ENCODE measurements around the gene ERC2.

ERC2 gene

DNA sequence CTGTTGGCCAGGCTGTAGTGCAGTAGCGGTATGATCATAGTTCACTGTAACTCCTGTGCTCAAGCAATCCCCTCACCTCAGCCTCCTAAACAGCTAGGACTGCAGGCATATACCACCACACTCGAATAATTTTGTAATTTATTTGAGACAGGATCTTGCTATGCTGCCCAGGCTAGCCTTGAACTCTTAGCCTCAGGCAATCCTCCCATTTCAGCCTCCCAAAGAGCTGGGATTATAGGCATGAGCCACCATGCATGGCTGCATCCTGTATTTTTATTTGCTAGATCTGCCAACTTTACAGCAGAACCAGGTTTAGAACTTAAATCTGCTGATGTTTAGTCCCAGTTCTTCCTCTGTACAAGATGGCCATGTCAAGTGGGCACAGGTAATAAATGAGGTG lies 69.6 kb downstream of the ERC2 start:
- Histone ChIP-seq H3K4me1 (ENCODE audit: control insufficient read depth, low read depth, low read length) (peaks cover 12% of the 10 kb centered on the region), H3K27ac (ENCODE audit: low read length) (no peak overlapping the region), H3K4me3 (ENCODE audit: low read length) (no peak overlapping the region), H3K27me3 (ENCODE audit: control insufficient read depth, insufficient read depth, low read length) (no peaks in the 10 kb centered on the region), H3K9me3 (ENCODE audit: control insufficient read depth, low read depth, low read length) (no peaks in the 10 kb centered on the region), H3K9ac (ENCODE audit: low read length) (no peak overlapping the region), H3K36me3 (ENCODE audit: control insufficient read depth, low read depth, low read length) (no peaks in the 10 kb centered on the region)

DNA sequence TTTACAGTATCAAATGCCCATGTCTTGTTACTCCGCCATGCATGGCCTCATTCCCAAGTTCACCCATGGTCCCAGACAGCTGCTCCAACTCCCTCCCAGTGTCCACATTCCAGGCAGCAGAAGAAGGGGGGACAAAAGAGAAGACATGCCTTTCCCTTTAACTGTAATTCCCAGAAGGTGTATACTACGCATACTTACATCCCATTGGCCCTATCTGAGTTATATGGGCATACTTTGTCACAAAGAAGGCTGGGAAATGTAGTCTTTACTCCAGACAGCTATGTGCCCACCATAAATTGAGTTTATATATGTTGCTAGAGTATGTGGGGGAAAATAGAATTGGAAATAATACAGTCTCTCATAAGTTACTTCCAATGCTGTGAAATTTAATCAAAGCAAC lies 70.5 kb downstream of the ERC2 start:
- H3K4me1 ChIP-seq (ENCODE audit: control insufficient read depth, low read depth, low read length): peaks cover 12% of the 10 kb centered on the region
- H3K36me3 ChIP-seq (ENCODE audit: control insufficient read depth, low read depth, low read length): no peaks in the 10 kb centered on the region
- H3K9me3 ChIP-seq (ENCODE audit: control insufficient read depth, low read depth, low read length): no peaks in the 10 kb centered on the region
- no peaks in the 10 kb centered on the region for H3K27me3 ChIP-seq (ENCODE audit: control insufficient read depth, insufficient read depth, low read length)
- H3K27ac ChIP-seq (ENCODE audit: low read length): no peak overlapping the region
- no peak overlapping the region for H3K9ac ChIP-seq (ENCODE audit: low read length)
- H3K4me3 ChIP-seq (ENCODE audit: low read length): no peak overlapping the region

- Histone ChIP-seq H3K9ac (ENCODE audit: low read length) (no peak overlapping the region), H3K36me3 (ENCODE audit: control insufficient read depth, low read depth, low read length) (no peaks in the 10 kb centered on the region), H3K4me1 (ENCODE audit: control insufficient read depth, low read depth, low read length) (no peaks in the 10 kb centered on the region), H3K4me3 (ENCODE audit: low read length) (no peak overlapping the region), H3K27me3 (ENCODE audit: control insufficient read depth, insufficient read depth, low read length) (no peaks in the 10 kb centered on the region), H3K27ac (ENCODE audit: low read length) (no peak overlapping the region), H3K9me3 (ENCODE audit: control insufficient read depth, low read depth, low read length) (no peaks in the 10 kb centered on the region)
Measured at GRCh38 chr3:56389183-56389830, 79.0 kb downstream of the ERC2 start.

DNA sequence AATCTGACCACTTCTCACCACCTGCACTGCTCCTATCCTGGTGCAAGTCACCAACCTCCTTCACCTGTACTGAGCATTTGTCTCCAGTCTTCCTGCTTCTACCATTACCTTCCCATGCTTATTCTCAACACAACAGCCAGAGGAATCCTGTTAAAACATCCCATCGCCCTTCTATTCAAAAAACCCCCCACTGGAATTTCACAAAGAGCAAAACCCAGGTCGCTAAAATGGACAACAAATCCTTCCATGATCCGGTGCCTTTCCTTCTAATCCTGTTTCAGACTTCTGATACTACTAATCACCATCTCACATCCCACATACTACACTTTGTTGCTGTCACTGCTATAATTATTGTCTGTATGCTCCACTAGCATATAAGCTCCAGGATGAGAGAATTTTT lies 85.2 kb downstream of the ERC2 start:
- no peak overlapping the region for H3K9ac ChIP-seq (ENCODE audit: low read length)

DNA sequence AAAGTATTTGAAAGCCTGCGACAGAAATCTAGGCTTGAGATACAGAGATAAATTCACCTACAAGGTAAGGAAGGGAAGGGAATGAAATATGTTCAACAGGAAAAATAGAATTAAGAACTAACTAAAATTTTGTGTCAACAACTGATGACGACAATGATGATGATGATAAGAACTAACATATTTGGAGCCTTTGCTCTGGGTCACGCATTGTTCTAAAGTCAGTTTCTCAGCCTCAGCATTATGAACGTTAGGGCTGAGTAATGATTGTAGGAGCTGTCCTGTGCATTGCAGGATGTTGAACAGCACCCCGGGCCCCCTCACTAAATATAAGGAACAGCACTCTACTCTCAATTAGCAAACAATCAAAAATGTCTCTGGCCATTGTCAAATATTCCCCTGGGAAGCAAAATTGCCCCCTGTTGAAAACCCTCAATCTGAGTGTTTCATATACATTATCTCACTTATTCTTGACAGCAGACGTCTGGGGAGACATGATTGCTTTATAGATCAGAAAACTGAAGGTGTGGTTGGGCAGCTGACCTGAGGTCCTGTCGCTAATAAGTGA lies 88.5 kb downstream of the ERC2 start:
- no peak overlapping the region for H3K27ac ChIP-seq (ENCODE audit: low read length)

More for the DNA sequence above, 85.2 kb downstream of the ERC2 start:
- H3K4me3 ChIP-seq (ENCODE audit: low read length): no peak overlapping the region
- H3K36me3 ChIP-seq (ENCODE audit: control insufficient read depth, low read depth, low read length): no peaks in the 10 kb centered on the region
- H3K9me3 ChIP-seq (ENCODE audit: control insufficient read depth, low read depth, low read length): no peaks in the 10 kb centered on the region
- H3K4me1 ChIP-seq (ENCODE audit: control insufficient read depth, low read depth, low read length): no peaks in the 10 kb centered on the region
- H3K27me3 ChIP-seq (ENCODE audit: control insufficient read depth, insufficient read depth, low read length): no peaks in the 10 kb centered on the region
- H3K27ac ChIP-seq (ENCODE audit: low read length): no peak overlapping the region

DNA sequence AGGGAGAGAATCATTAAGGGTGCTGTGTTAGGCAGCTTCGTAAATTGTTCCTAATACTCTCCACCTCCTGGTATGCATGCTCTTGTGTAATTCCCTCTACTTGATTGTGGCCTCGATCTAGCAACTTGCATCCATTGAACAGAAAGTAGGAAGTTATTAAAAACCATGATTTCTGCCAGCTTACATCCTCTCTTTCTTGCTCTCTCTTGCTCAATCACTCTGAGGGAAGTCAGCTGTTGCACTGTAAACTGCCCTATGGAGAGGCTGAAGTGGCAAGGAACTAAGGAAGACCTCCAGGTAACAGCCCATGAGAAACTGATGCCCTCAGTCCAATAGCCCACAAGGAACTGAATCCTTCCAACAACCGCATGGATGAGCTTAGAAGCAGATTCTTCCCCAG lies 92.6 kb downstream of the ERC2 start:
- H3K27me3 ChIP-seq (ENCODE audit: control insufficient read depth, insufficient read depth, low read length): no peaks in the 10 kb centered on the region
- H3K9ac ChIP-seq (ENCODE audit: low read length): no peak overlapping the region
- no peak overlapping the region for H3K4me3 ChIP-seq (ENCODE audit: low read length)
- H3K36me3 ChIP-seq (ENCODE audit: control insufficient read depth, low read depth, low read length): no peaks in the 10 kb centered on the region
- H3K4me1 ChIP-seq (ENCODE audit: control insufficient read depth, low read depth, low read length): peaks cover 29% of the 10 kb centered on the region
- peaks cover 6% of the 10 kb centered on the region for H3K9me3 ChIP-seq (ENCODE audit: control insufficient read depth, low read depth, low read length)
- H3K27ac ChIP-seq (ENCODE audit: low read length): no peak overlapping the region

More for the DNA sequence above, 88.5 kb downstream of the ERC2 start:
- H3K36me3 ChIP-seq (ENCODE audit: control insufficient read depth, low read depth, low read length): no peaks in the 10 kb centered on the region
- H3K4me1 ChIP-seq (ENCODE audit: control insufficient read depth, low read depth, low read length): no peaks in the 10 kb centered on the region
- no peaks in the 10 kb centered on the region for H3K27me3 ChIP-seq (ENCODE audit: control insufficient read depth, insufficient read depth, low read length)
- H3K9ac ChIP-seq (ENCODE audit: low read length): no peak overlapping the region
- no peak overlapping the region for H3K4me3 ChIP-seq (ENCODE audit: low read length)
- peaks cover 6% of the 10 kb centered on the region for H3K9me3 ChIP-seq (ENCODE audit: control insufficient read depth, low read depth, low read length)

GRCh38 chr3:56373386-56373785 lies 94.9 kb downstream of the ERC2 start:
- H3K9ac ChIP-seq (ENCODE audit: low read length): no peak overlapping the region
- peak overlapping the region; percentile 8 for H3K4me3 ChIP-seq (ENCODE audit: low read length)
- no peaks in the 10 kb centered on the region for H3K36me3 ChIP-seq (ENCODE audit: control insufficient read depth, low read depth, low read length)
- H3K9me3 ChIP-seq (ENCODE audit: control insufficient read depth, low read depth, low read length): peaks cover 6% of the 10 kb centered on the region
- no peaks in the 10 kb centered on the region for H3K27me3 ChIP-seq (ENCODE audit: control insufficient read depth, insufficient read depth, low read length)
- H3K4me1 ChIP-seq (ENCODE audit: control insufficient read depth, low read depth, low read length): peaks cover 29% of the 10 kb centered on the region
- H3K27ac ChIP-seq (ENCODE audit: low read length): peak overlapping the region; percentile 24

DNA sequence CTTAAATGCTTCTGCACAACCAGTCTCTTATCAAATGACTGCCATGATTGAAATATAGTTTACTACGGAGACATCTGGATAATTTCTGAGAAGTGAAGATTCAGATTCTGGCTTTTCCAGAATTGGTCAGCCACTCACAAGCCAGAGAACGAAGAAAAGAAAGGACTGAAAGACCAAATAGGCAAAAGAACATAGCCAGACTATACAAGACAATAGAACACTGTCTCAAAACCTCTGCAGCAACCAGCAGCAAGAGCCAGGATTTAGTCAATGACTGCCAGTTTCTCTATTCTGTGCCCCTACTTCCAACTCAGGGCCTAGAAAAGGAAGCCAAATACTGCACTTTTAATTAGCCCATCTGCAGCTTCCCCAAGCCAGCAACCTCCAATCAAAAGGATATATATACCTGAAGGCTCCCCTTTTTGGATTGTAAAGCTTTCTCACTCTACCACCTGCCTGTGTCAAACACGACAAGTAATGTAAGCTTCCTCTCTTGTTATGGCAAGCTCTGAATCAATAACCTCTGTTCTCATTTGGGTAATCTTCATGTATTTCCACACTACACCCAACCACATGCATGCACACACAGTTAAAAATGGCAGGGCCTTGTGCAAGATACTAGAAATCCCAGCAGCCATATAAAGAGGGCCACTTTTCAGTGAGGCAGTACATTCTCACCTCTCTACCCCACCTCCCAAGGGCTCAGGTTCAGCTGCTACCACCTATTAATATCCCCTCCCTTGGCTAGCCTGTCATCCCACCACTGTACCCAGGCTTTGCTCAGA lies 97.1 kb downstream of the ERC2 start:
- Histone ChIP-seq H3K4me1 (ENCODE audit: control insufficient read depth, low read depth, low read length) (peaks cover 43% of the 10 kb centered on the region), H3K27ac (ENCODE audit: low read length) (no peak overlapping the region), H3K4me3 (ENCODE audit: low read length) (no peak overlapping the region), H3K36me3 (ENCODE audit: control insufficient read depth, low read depth, low read length) (no peaks in the 10 kb centered on the region), H3K9ac (ENCODE audit: low read length) (no peak overlapping the region), H3K9me3 (ENCODE audit: control insufficient read depth, low read depth, low read length) (peaks cover 6% of the 10 kb centered on the region), H3K27me3 (ENCODE audit: control insufficient read depth, insufficient read depth, low read length) (no peaks in the 10 kb centered on the region)

GRCh38 chr3:56369914-56370313 lies 98.4 kb downstream of the ERC2 start:
- Histone ChIP-seq H3K4me1 (ENCODE audit: control insufficient read depth, low read depth, low read length) (peaks cover 44% of the 10 kb centered on the region), H3K36me3 (ENCODE audit: control insufficient read depth, low read depth, low read length) (no peaks in the 10 kb centered on the region), H3K9me3 (ENCODE audit: control insufficient read depth, low read depth, low read length) (no peaks in the 10 kb centered on the region), H3K27ac (ENCODE audit: low read length) (no peak overlapping the region), H3K9ac (ENCODE audit: low read length) (no peak overlapping the region), H3K27me3 (ENCODE audit: control insufficient read depth, insufficient read depth, low read length) (no peaks in the 10 kb centered on the region), H3K4me3 (ENCODE audit: low read length) (no peak overlapping the region)

GRCh38 chr3:56368846-56369245 lies 99.4 kb downstream of the ERC2 start:
- Histone ChIP-seq H3K4me3 (ENCODE audit: low read length) (no peak overlapping the region), H3K27me3 (ENCODE audit: control insufficient read depth, insufficient read depth, low read length) (no peaks in the 10 kb centered on the region), H3K9me3 (ENCODE audit: control insufficient read depth, low read depth, low read length) (no peaks in the 10 kb centered on the region)

DNA sequence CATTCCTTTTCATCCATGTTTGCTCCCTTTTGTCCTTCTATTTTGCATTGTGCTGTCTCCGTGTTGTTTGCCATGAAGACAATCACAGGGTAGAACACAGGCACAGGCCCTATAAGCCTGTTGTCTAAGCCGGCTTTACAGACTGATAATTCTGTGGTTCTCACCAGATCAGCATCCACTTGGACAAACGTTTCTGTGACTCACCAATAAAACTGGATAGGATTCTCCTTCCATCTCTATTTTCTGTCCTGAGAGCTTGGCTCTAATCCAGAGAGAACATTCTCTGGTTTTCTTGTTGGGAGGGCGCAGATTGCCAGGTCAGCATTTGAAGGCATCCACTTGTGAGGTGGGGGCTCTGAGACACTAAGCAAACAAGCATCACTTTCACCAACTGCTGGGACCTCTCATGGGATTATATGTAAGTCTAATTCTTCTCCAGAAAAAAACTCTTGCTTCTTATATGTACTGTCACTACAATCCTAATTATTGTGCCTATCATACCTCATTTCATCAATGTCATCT lies 101.6 kb downstream of the ERC2 start:
- no peak overlapping the region for H3K9ac ChIP-seq (ENCODE audit: low read length)
- H3K9me3 ChIP-seq (ENCODE audit: control insufficient read depth, low read depth, low read length): no peaks in the 10 kb centered on the region
- H3K27me3 ChIP-seq (ENCODE audit: control insufficient read depth, insufficient read depth, low read length): no peaks in the 10 kb centered on the region
- no peak overlapping the region for H3K4me3 ChIP-seq (ENCODE audit: low read length)
- no peak overlapping the region for H3K27ac ChIP-seq (ENCODE audit: low read length)
- no peaks in the 10 kb centered on the region for H3K36me3 ChIP-seq (ENCODE audit: control insufficient read depth, low read depth, low read length)
- H3K4me1 ChIP-seq (ENCODE audit: control insufficient read depth, low read depth, low read length): peaks cover 25% of the 10 kb centered on the region

More at GRCh38 chr3:56368846-56369245, 99.4 kb downstream of the ERC2 start:
- Histone ChIP-seq H3K4me1 (ENCODE audit: control insufficient read depth, low read depth, low read length) (peaks cover 44% of the 10 kb centered on the region), H3K27ac (ENCODE audit: low read length) (no peak overlapping the region), H3K36me3 (ENCODE audit: control insufficient read depth, low read depth, low read length) (no peaks in the 10 kb centered on the region), H3K9ac (ENCODE audit: low read length) (no peak overlapping the region)

Measured in iPS-18a (cell line).